ENCODE measurements around the gene ZNF546. TPM values are rescaled to one million over a fixed set of nuclear protein-coding genes. Genes with fewer than 3 reads are reported as not detected.
A peak's percentile ranks its signal among the peaks of the same experiment; 100 is the strongest.

ZNF546 gene
- total RNA-seq, 4 donors from 2014 or later = 4.2 to 13.3 (median 9.0) TPM

- Histone ChIP-seq H3K4me3 (no peak overlapping the region), H3K9me3 (peaks cover 0 to 68% (median 9%) of the 10 kb centered on the region in 4 donors), H3K4me1 (no peaks in the 10 kb centered on the region), H3K27ac (no peak overlapping the region), H3K36me3 (peaks cover 0 to 47% (median 0%) of the 10 kb centered on the region in 3 donors), H3K27me3 (no peaks in the 10 kb centered on the region)
- DNase-seq (ENCODE audit: low spot score in 2 of 2) = no peak
- no peak for TF ChIP-seq POLR2A (IDR thresholded peaks at IDR 0.05)
Observed at GRCh38 chr19:39986643-39987042, 10.2 kb upstream of the ZNF546 start.

- no peaks in the 10 kb centered on the region for H3K4me1 ChIP-seq
- TF ChIP-seq CTCF (IDR thresholded peaks at IDR 0.05) = no peak
- no peak for TF ChIP-seq POLR2A (IDR thresholded peaks at IDR 0.05)
- no peak overlapping the region for H3K4me3 ChIP-seq
- H3K9me3 ChIP-seq = peaks cover 0 to 68% (median 9%) of the 10 kb centered on the region in 4 donors
- H3K36me3 ChIP-seq = peaks cover 0 to 42% (median 0%) of the 10 kb centered on the region in 3 donors
- no peak overlapping the region for H3K27ac ChIP-seq
- no peaks in the 10 kb centered on the region for H3K27me3 ChIP-seq
- no peak for DNase-seq (ENCODE audit: low spot score in 2 of 2)
Observed at GRCh38 chr19:39987167-39987566, 9.7 kb upstream of the ZNF546 start.

GRCh38 chr19:39987596-39987995 lies 9.3 kb upstream of the ZNF546 start:
- H3K36me3 ChIP-seq = peaks cover 0 to 38% (median 0%) of the 10 kb centered on the region in 3 donors
- no peaks in the 10 kb centered on the region for H3K27me3 ChIP-seq
- 96% methylated on average over 1 of the region's 1 CpG for WGBS, 2 donors
- no peak for DNase-seq (ENCODE audit: low spot score in 2 of 2)
- peaks cover 0 to 65% (median 9%) of the 10 kb centered on the region in 4 donors for H3K9me3 ChIP-seq
- no peak overlapping the region for H3K4me3 ChIP-seq
- no peak for TF ChIP-seq POLR2A (IDR thresholded peaks at IDR 0.05)
- TF ChIP-seq EP300 (IDR thresholded peaks at IDR 0.05) = no peak
- TF ChIP-seq CTCF (IDR thresholded peaks at IDR 0.05) = no peak
- no peak overlapping the region for H3K27ac ChIP-seq
- no peaks in the 10 kb centered on the region for H3K4me1 ChIP-seq

GRCh38 chr19:39993605-39994004 lies 3.3 kb upstream of the ZNF546 start:
- no peak overlapping the region for H3K27ac ChIP-seq
- peaks cover 0 to 19% (median 0%) of the 10 kb centered on the region in 4 donors for H3K4me1 ChIP-seq
- no peak overlapping the region for H3K4me3 ChIP-seq
- H3K9me3 ChIP-seq = peaks cover 0 to 18% (median 0%) of the 10 kb centered on the region in 4 donors
- TF ChIP-seq EP300 (IDR thresholded peaks at IDR 0.05) (no peak), CTCF (IDR thresholded peaks at IDR 0.05) (no peak), POLR2A (IDR thresholded peaks at IDR 0.05) (no peak)
- WGBS, 2 donors = 83 to 100% methylated on average over 1 of the region's 1 CpG
- no peak for DNase-seq (ENCODE audit: low spot score in 2 of 2)
- no peaks in the 10 kb centered on the region for H3K27me3 ChIP-seq
- H3K36me3 ChIP-seq = peaks cover 0 to 27% (median 0%) of the 10 kb centered on the region in 3 donors

- Histone ChIP-seq H3K4me1 (peaks cover 0 to 19% (median 0%) of the 10 kb centered on the region in 4 donors), H3K27me3 (no peaks in the 10 kb centered on the region), H3K9me3 (peaks cover 0 to 15% (median 0%) of the 10 kb centered on the region in 4 donors), H3K27ac (no peak overlapping the region), H3K36me3 (peaks cover 0 to 29% (median 0%) of the 10 kb centered on the region in 3 donors), H3K4me3 (no peak overlapping the region)
- no peak for DNase-seq (ENCODE audit: low spot score in 2 of 2)
- no peak for TF ChIP-seq EP300 (IDR thresholded peaks at IDR 0.05)
- TF ChIP-seq CTCF (IDR thresholded peaks at IDR 0.05) = no peak
- TF ChIP-seq POLR2A (IDR thresholded peaks at IDR 0.05) = no peak
Observed at GRCh38 chr19:39994361-39994760, 2.5 kb upstream of the ZNF546 start.

- Histone ChIP-seq H3K9me3 (peaks cover 0 to 14% (median 0%) of the 10 kb centered on the region in 4 donors), H3K4me1 (peaks cover 0 to 19% (median 0%) of the 10 kb centered on the region in 4 donors), H3K4me3 (peak overlapping the region in 2 of 4 donors; percentile 69 to 90), H3K27me3 (no peaks in the 10 kb centered on the region), H3K36me3 (peaks cover 0 to 29% (median 0%) of the 10 kb centered on the region in 3 donors), H3K27ac (peak overlapping the region in 1 of 4 donors; percentile 88)
- DNase-seq (ENCODE audit: low spot score in 2 of 2) = no peak
- TF ChIP-seq POLR2A (IDR thresholded peaks at IDR 0.05) = no peak
- no peak for TF ChIP-seq EP300 (IDR thresholded peaks at IDR 0.05)
- no peak for TF ChIP-seq CTCF (IDR thresholded peaks at IDR 0.05)
- WGBS, 2 donors = 53 to 62% methylated on average over 1 of the region's 1 CpG
Observed at GRCh38 chr19:39995794-39996193, 1.1 kb upstream of the ZNF546 start.

Measured in tibial nerve (tissue), 4 donors.